H1 (cell line): Measurements from ENCODE around the gene CROT. TPM values are rescaled to one million over a fixed set of nuclear protein-coding genes. Genes with fewer than 3 reads are reported as not detected.

Experiments
- CTCF ChIA-PET: fragments of 300-600 bp; sonication (Branson Sonifier 250); formaldehyde crosslinking; loops from one replicate; lab custom pipeline; 2021; ENCODE audit not compliant: partially characterized antibody; lab: Charles Lee
- POLR2A ChIA-PET: fragments of 300-600 bp; sonication (Branson Sonifier 250); formaldehyde crosslinking; loops from one replicate; lab custom pipeline; 2021; ENCODE audit warnings: inconsistent platforms; ENCODE audit not compliant: partially characterized antibody; lab: Charles Lee
- DNase-seq, 2 experiments: peaks; one replicate each; pipeline versions ENCODE4 v3.0.0 to v3.0.0-alpha.2; 2010 to 2022; ENCODE audit warnings: low spot score in 2 of 2, low read depth in 1 of 2, mixed read lengths in 1 of 2
- FAIRE-seq: peaks from 2 replicates; lab custom pipeline; 2011; peaks lifted over from hg19 to GRCh38; lab: Jason Lieb, UNC
- H2AFZ ChIP-seq: 2 replicates; pipeline ENCODE4 v1.8.1; 2012; ENCODE audit warnings: low read length, inconsistent platforms
- H2AK5ac ChIP-seq: 2 replicates; pipeline ENCODE4 v1.6.1; 2013; ENCODE audit warnings: low read depth, low read length
- H2BK120ac ChIP-seq: replicated peaks from 2 replicates; pipeline ENCODE3; 2013; ENCODE audit warnings: low read depth, low read length, inconsistent platforms
- H2BK12ac ChIP-seq: 2 replicates; pipeline ENCODE4 v1.6.1; 2013; ENCODE audit warnings: low read depth, low read length
- H2BK15ac ChIP-seq: 2 replicates; pipeline ENCODE4 v1.6.1; 2013; ENCODE audit warnings: low read length
- H2BK20ac ChIP-seq: 2 replicates; pipeline ENCODE4 v1.6.1; 2013; ENCODE audit warnings: low read length
- H2BK5ac ChIP-seq: 2 replicates; pipeline ENCODE4 v1.6.1; 2013; ENCODE audit warnings: low read depth, low read length
- H3K14ac ChIP-seq: 2 replicates; pipeline ENCODE4 v1.6.1; 2013; ENCODE audit warnings: inconsistent platforms; ENCODE audit not compliant: insufficient read length
- H3K18ac ChIP-seq: 2 replicates; pipeline ENCODE4 v1.6.1; 2013; ENCODE audit warnings: low read length; ENCODE audit errors: extremely low read depth
- H3K23ac ChIP-seq: 2 replicates; pipeline ENCODE4 v1.6.1; 2013; ENCODE audit warnings: inconsistent platforms; ENCODE audit not compliant: insufficient read length
- H3K23me2 ChIP-seq: 2 replicates; pipeline ENCODE4 v1.6.1; 2013; ENCODE audit warnings: low read depth, low read length
- H3K27ac ChIP-seq: 2 replicates; pipeline ENCODE4 v1.6.1; 2011; ENCODE audit warnings: low read depth, low read length, inconsistent platforms
- H3K27me3 ChIP-seq, 4 experiments: replicated peaks in 1 of 4; 1 replicate in 1 of 4; 2 replicates in 3 of 4; pipeline versions ENCODE4 v1.6.1 to v1.8.1; 2011 to 2013; ENCODE audit warnings: low read length in 3 of 4, mild to moderate bottlenecking in 3 of 4, inconsistent platforms in 2 of 4, mixed read lengths in 2 of 4, moderate library complexity in 1 of 4; ENCODE audit not compliant: control insufficient read depth in 3 of 4, insufficient read depth in 3 of 4; ENCODE audit errors: extremely low read depth in 1 of 4
- H3K36me3 ChIP-seq, 4 experiments: 2 replicates each; pipeline versions ENCODE4 v1.6.1 to v1.8.1; 2011 to 2013; ENCODE audit warnings: mild to moderate bottlenecking in 4 of 4, low read length in 3 of 4, moderate library complexity in 2 of 4, control low read depth in 1 of 4, inconsistent platforms in 1 of 4; ENCODE audit not compliant: insufficient read depth in 4 of 4, control insufficient read depth in 2 of 4
- H3K4ac ChIP-seq: replicated peaks from 2 replicates; pipeline ENCODE3; 2013; ENCODE audit warnings: low read length, low read depth, mixed read lengths, inconsistent platforms; ENCODE audit not compliant: insufficient read length
- H3K4me1 ChIP-seq, 4 experiments: replicated peaks in 1 of 4; 1 replicate in 1 of 4; 2 replicates in 3 of 4; pipeline versions ENCODE4 v1.6.1 to v1.8.1; 2011 to 2013; ENCODE audit warnings: low read length in 3 of 4, inconsistent platforms in 2 of 4, mixed read lengths in 1 of 4; ENCODE audit not compliant: insufficient read depth in 4 of 4, control insufficient read depth in 3 of 4
- H3K4me2 ChIP-seq, 2 experiments: 2 replicates each; pipeline versions ENCODE4 v1.6.1 to v1.8.1; 2011 to 2013; ENCODE audit warnings: low read depth in 2 of 2, low read length in 2 of 2, control low read depth in 1 of 2, inconsistent platforms in 1 of 2, mild to moderate bottlenecking in 1 of 2; ENCODE audit not compliant: insufficient read depth in 1 of 2
- H3K4me3 ChIP-seq, 4 experiments: fragments of 200-600, 300-600 bp in 1 of 4; sonication (generic), shearing (Covaris generic), sonication (Bioruptor Twin) in 1 of 4; 2 replicates each; pipeline versions ENCODE4 v1.5.1 to v1.8.1; 2011 to 2016; ENCODE audit warnings: low read length in 4 of 4, low read depth in 3 of 4, control low read depth in 2 of 4, inconsistent platforms in 2 of 4, mild to moderate bottlenecking in 2 of 4, mixed read lengths in 1 of 4, moderate library complexity in 1 of 4; ENCODE audit not compliant: insufficient read depth in 2 of 4; ENCODE audit errors: extremely low read depth in 1 of 4
- H3K56ac ChIP-seq: replicated peaks from 2 replicates; pipeline ENCODE3; 2013; ENCODE audit warnings: low read depth, mild to moderate bottlenecking, mixed read lengths, low read length, inconsistent platforms; ENCODE audit not compliant: insufficient read length
- H3K79me1 ChIP-seq: 2 replicates; pipeline ENCODE4 v1.6.1; 2013; ENCODE audit warnings: low read depth, low read length, control low read depth
- H3K79me2 ChIP-seq, 2 experiments: 2 replicates each; pipeline versions ENCODE4 v1.6.1 to v1.8.1; 2012 to 2013; ENCODE audit warnings: low read length in 2 of 2, mild to moderate bottlenecking in 2 of 2, inconsistent platforms in 1 of 2; ENCODE audit not compliant: insufficient read depth in 2 of 2, control insufficient read depth in 1 of 2
- H3K9ac ChIP-seq, 4 experiments: replicated peaks in 1 of 4; 1 replicate in 1 of 4; 2 replicates in 3 of 4; pipeline versions ENCODE4 v1.6.1 to v1.8.1; 2011 to 2013; ENCODE audit warnings: low read depth in 3 of 4, low read length in 3 of 4, control low read depth in 2 of 4, mild to moderate bottlenecking in 2 of 4, moderate library complexity in 2 of 4, inconsistent platforms in 1 of 4; ENCODE audit errors: extremely low read depth in 1 of 4
- H3K9me3 ChIP-seq, 2 experiments: 2 replicates each; pipeline versions ENCODE4 v1.6.1 to v1.8.1; 2012 to 2013; ENCODE audit warnings: mild to moderate bottlenecking in 2 of 2, moderate library complexity in 2 of 2, control low read depth in 1 of 2, inconsistent platforms in 1 of 2, low read depth in 1 of 2, low read length in 1 of 2, mixed read lengths in 1 of 2; ENCODE audit not compliant: insufficient read depth in 2 of 2
- H4K20me1 ChIP-seq, 2 experiments: replicated peaks in 1 of 2; 2 replicates each; pipeline versions ENCODE3 to v1.8.1; 2011 to 2013; ENCODE audit warnings: inconsistent platforms in 2 of 2, low read length in 2 of 2, mild to moderate bottlenecking in 1 of 2; ENCODE audit not compliant: insufficient read depth in 2 of 2, control insufficient read depth in 1 of 2
- H4K5ac ChIP-seq: 2 replicates; pipeline ENCODE4 v1.6.1; 2013; ENCODE audit warnings: low read length, low read depth, mixed read lengths, inconsistent platforms; ENCODE audit not compliant: insufficient read length
- H4K8ac ChIP-seq: 2 replicates; pipeline ENCODE4 v1.8.0; 2013; ENCODE audit warnings: mild to moderate bottlenecking, moderate library complexity, low read length, inconsistent platforms; ENCODE audit not compliant: insufficient read depth; ENCODE audit errors: extremely low read depth
- H4K91ac ChIP-seq: replicated peaks from 2 replicates; pipeline ENCODE3; 2013; ENCODE audit warnings: low read length, mixed read lengths, inconsistent platforms; ENCODE audit not compliant: insufficient read length
- SRF ChIP-seq: IDR thresholded peaks from 2 replicates; pipeline ENCODE4 v1.6.1; 2011; ENCODE audit warnings: mild to moderate bottlenecking, low read depth, low read length, moderate library complexity
- WGBS, 2 experiments: shearing (Covaris generic) in 1 of 2; methylation state at CpG; one replicate each; pipeline versions ENCODE4 v1.1.6 to v1.1.7; 2013 to 2015; ENCODE audit warnings: low lambda C conversion rate in 2 of 2, mixed read lengths in 2 of 2, inconsistent platforms in 1 of 2, low coverage in 1 of 2, missing lambda C conversion rate in 1 of 2; ENCODE audit not compliant: insufficient replicate concordance in 2 of 2, insufficient coverage in 1 of 2, insufficient read length in 1 of 2; ENCODE audit errors: extremely low coverage in 1 of 2, missing lambda C conversion rate in 1 of 2; 5-methylcytosine and 5-hydroxymethylcytosine counted together
- polyA plus RNA-seq, 7 experiments: library from polyadenylated mRNA; depleted of rRNA in 3 of 7; stranded (reverse) in 5 of 7; unstranded in 2 of 7; fragments of >200 nt in 5 of 7; fragments of 200-250 nt in 2 of 7; gene quantifications; 1 replicate in 5 of 7; 2 replicates in 1 of 7; 4 replicates in 1 of 7; pipeline versions ENCODE4 v1.2.1 to v1.2.3, GENCODE V29; 2011 to 2013; ENCODE audit warnings: missing spikeins in 2 of 7, mixed read lengths in 2 of 7
- total RNA-seq: library from RNA; stranded (reverse); fragmentation: NEBNext Ultra II Directional; extraction: Animal tissue kit (Norgen Biotek cat#: 25700); gene quantifications from 2 replicates; pipeline ENCODE4 v1.2.1, GENCODE V29; 2021

The CROT gene
- total and polyA plus RNA-seq, 2 of the 8 experiments (the other 6 are each of a cell fraction or from before 2014, with no cell fraction given), result 2.2 to 5.6 TPM

- no peak for FAIRE-seq
- no peaks in the 10 kb centered on the region for H3K27me3 ChIP-seq
- TF ChIP-seq SRF, result no peak
- TF ChIP-seq, all 59 proteins: peak for 0
- no peak overlapping the region for H2BK20ac ChIP-seq
- H3K36me3 ChIP-seq, result no peaks in the 10 kb centered on the region
- no peak for DNase-seq
- no peak overlapping the region; the same call in 1 of the 2 replicates for H4K8ac ChIP-seq
- no peak overlapping the region for H2AK5ac ChIP-seq
- H4K5ac ChIP-seq, result no peak overlapping the region
- H3K9me3 ChIP-seq, result no peaks in the 10 kb centered on the region
- H3K18ac ChIP-seq, result no peak overlapping the region
- H3K14ac ChIP-seq, result no peak overlapping the region
- no peak overlapping the region for H4K91ac ChIP-seq
- no peak overlapping the region for H3K27ac ChIP-seq
- CTCF ChIA-PET, result interaction anchor here (0.9 to 9.0 kb wide), 13 partner anchors 9 to 472 kb away, joined by 3 to 115 read pairs (median 4); partner anchors contain the start of gene CROT
- no peak overlapping the region for H3K4me2 ChIP-seq
- no peaks in the 10 kb centered on the region for H3K79me1 ChIP-seq
- POLR2A ChIA-PET, result no interaction called here
- H3K4me1 ChIP-seq, result no peaks in the 10 kb centered on the region
- no peaks in the 10 kb centered on the region for H3K79me2 ChIP-seq
- no peaks in the 10 kb centered on the region for H3K23me2 ChIP-seq
- no peaks in the 10 kb centered on the region for H4K20me1 ChIP-seq
- no peak overlapping the region for H3K4me3 ChIP-seq
- 93% methylated on average over 2 of the region's 2 CpGs; no CpG with 5 or more reads in 1 of the 2 experiments for WGBS, 2 experiments
- no peak overlapping the region for H2AFZ ChIP-seq
- H2BK12ac ChIP-seq, result no peak overlapping the region
- H2BK120ac ChIP-seq, result no peak overlapping the region
- no peak overlapping the region for H3K4ac ChIP-seq
- no peak overlapping the region for H3K23ac ChIP-seq
- H2BK5ac ChIP-seq, result no peak overlapping the region
- H3K56ac ChIP-seq, result no peak overlapping the region
- H2BK15ac ChIP-seq, result no peak overlapping the region
- H3K9ac ChIP-seq, result no peak overlapping the region
Measured at GRCh38 chr7:87414794-87415188, 69.3 kb downstream of the CROT start.
